Upper lobe of left lung (tissue), 6 donors: Measurements from ENCODE around the gene NALCN. TPM values are rescaled to one million over a fixed set of nuclear protein-coding genes. Genes with fewer than 3 reads are reported as not detected.

Experiments used
- ATAC-seq, 2 donors: fragments of 200-7000 bp; cut with Tn5 transposase; one replicate each; pipeline ENCODE4 v1.9.1; 2022; ENCODE audit warnings: mild to moderate bottlenecking in 2 of 2, moderate library complexity in 2 of 2; ENCODE audit not compliant: low FRiP score in 2 of 2
- DNase-seq, 2 donors: peaks; one replicate each; pipeline ENCODE4 v3.0.0-alpha.2; 2019 to 2020
- H3K27ac ChIP-seq, 4 donors: fragments of 200-600 bp; sonication (generic); one replicate each; pipeline ENCODE4 v1.5.1; 2016 to 2019
- H3K27me3 ChIP-seq, 4 donors: fragments of 200-600 bp; sonication (generic); one replicate each; pipeline ENCODE4 v1.5.1; 2017 to 2019
- H3K36me3 ChIP-seq, 4 donors: fragments of 200-600 bp; sonication (generic); one replicate each; pipeline ENCODE4 v1.5.1; 2016 to 2019
- H3K4me1 ChIP-seq, 4 donors: fragments of 200-600 bp; sonication (generic); one replicate each; pipeline ENCODE4 v1.5.1; 2018 to 2019
- H3K4me3 ChIP-seq, 4 donors: fragments of 200-600 bp; sonication (generic); one replicate each; pipeline ENCODE4 v1.5.1; 2017 to 2019; ENCODE audit warnings: mild to moderate bottlenecking in 2 of 4, moderate library complexity in 1 of 4
- H3K9me3 ChIP-seq, 4 donors: fragments of 200-600 bp; sonication (generic); one replicate each; pipeline ENCODE4 v1.5.1; 2018 to 2019
- CTCF ChIP-seq, 6 experiments: fragments of 450-650 bp in 4 of 6; fragments of 200-600 bp in 2 of 6; sonication (generic) in 2 of 6; IDR thresholded peaks; one replicate each; pipeline ENCODE4 v1.5.1; 2016 to 2019; ENCODE audit warnings: antibody characterized with exemption in 6 of 6
- EP300 ChIP-seq, 4 donors: sonication (generic); formaldehyde crosslinking; IDR thresholded peaks; one replicate each; pipeline ENCODE4 v1.5.1; 2017; ENCODE audit warnings: antibody characterized with exemption in 4 of 4, control low read depth in 2 of 4
- POLR2A ChIP-seq, 4 donors: fragments of 450-650 bp; IDR thresholded peaks; one replicate each; pipeline ENCODE4 v1.5.1; 2016 to 2017; ENCODE audit warnings: antibody characterized with exemption in 4 of 4, mild to moderate bottlenecking in 2 of 4
- POLR2AphosphoS5 ChIP-seq, 2 donors: sonication (generic); formaldehyde crosslinking; IDR thresholded peaks; one replicate each; pipeline ENCODE4 v1.5.1; 2017; ENCODE audit warnings: antibody characterized with exemption in 2 of 2
- WGBS, 2 donors: methylation state at CpG; one replicate each; pipeline ENCODE4 v1.1.5; 2017 to 2018; 5-methylcytosine and 5-hydroxymethylcytosine counted together
- total RNA-seq, 6 donors: library from RNA; depleted of rRNA in 4 of 6; stranded (reverse); fragments of >200 nt in 4 of 6; gene quantifications; one replicate each; pipeline versions ENCODE4 v1.1.0 to v1.2.1, GENCODE V29; 2016 to 2021
- donor health status: DM: no; HTN: no; CAD: no; lungs with moderate emphysema.
- donor health status: DM: no; HTN: yes; CAD: no; lungs with severe emphysema.

Gene NALCN
- total RNA-seq, 6 donors from 2014 or later = under 0.01 to 1.8 (median 1.1) TPM

GRCh38 chr13:101343128-101343787 is 73.0 kb downstream of the NALCN start:
- no peaks in the 10 kb centered on the region for H3K36me3 ChIP-seq
- peaks cover 0 to 3% (median 0%) of the 10 kb centered on the region in 4 donors for H3K9me3 ChIP-seq
- TF ChIP-seq POLR2A (IDR thresholded peaks at IDR 0.05) (no peak), POLR2AphosphoS5 (IDR thresholded peaks at IDR 0.05) (no peak), EP300 (IDR thresholded peaks at IDR 0.05) (no peak), CTCF (IDR thresholded peaks at IDR 0.05) (no peak)
- no peaks in the 10 kb centered on the region for H3K27me3 ChIP-seq
- no peaks in the 10 kb centered on the region for H3K4me1 ChIP-seq
- ATAC-seq = no peak
- DNase-seq = no peak
- no peak overlapping the region for H3K4me3 ChIP-seq
- WGBS, 2 donors = 45 to 49% methylated on average over 5 of the region's 5 CpGs
- no peak overlapping the region for H3K27ac ChIP-seq

GRCh38 chr13:101341464-101341863 is 74.8 kb downstream of the NALCN start:
- Histone ChIP-seq H3K27me3 (no peaks in the 10 kb centered on the region), H3K9me3 (peaks cover 0 to 3% (median 0%) of the 10 kb centered on the region in 4 donors), H3K4me3 (no peak overlapping the region), H3K4me1 (no peaks in the 10 kb centered on the region), H3K36me3 (no peaks in the 10 kb centered on the region), H3K27ac (no peak overlapping the region)
- DNase-seq (no peak), ATAC-seq (no peak)
- no peak for TF ChIP-seq EP300 (IDR thresholded peaks at IDR 0.05)
- WGBS, 2 donors = 70 to 81% methylated on average over 1 of the region's 1 CpG

GRCh38 chr13:101339202-101339601 is 77.1 kb downstream of the NALCN start:
- no peaks in the 10 kb centered on the region for H3K9me3 ChIP-seq
- no peaks in the 10 kb centered on the region for H3K36me3 ChIP-seq
- ATAC-seq = no peak
- H3K4me1 ChIP-seq = no peaks in the 10 kb centered on the region
- H3K27me3 ChIP-seq = no peaks in the 10 kb centered on the region
- no peak for DNase-seq
- no peak for TF ChIP-seq POLR2A (IDR thresholded peaks at IDR 0.05)
- no peak for TF ChIP-seq EP300 (IDR thresholded peaks at IDR 0.05)
- no peak for TF ChIP-seq POLR2AphosphoS5 (IDR thresholded peaks at IDR 0.05)
- TF ChIP-seq CTCF (IDR thresholded peaks at IDR 0.05) = no peak
- WGBS, 2 donors = 77 to 79% methylated on average over 5 of the region's 5 CpGs
- H3K4me3 ChIP-seq = no peak overlapping the region
- no peak overlapping the region for H3K27ac ChIP-seq

GRCh38 chr13:101332583-101332982 is 83.7 kb downstream of the NALCN start:
- Histone ChIP-seq H3K27me3 (no peaks in the 10 kb centered on the region), H3K36me3 (no peaks in the 10 kb centered on the region), H3K9me3 (no peaks in the 10 kb centered on the region), H3K4me1 (no peaks in the 10 kb centered on the region), H3K27ac (no peak overlapping the region), H3K4me3 (no peak overlapping the region)
- no peak for DNase-seq
- ATAC-seq = no peak
- no peak for TF ChIP-seq POLR2A (IDR thresholded peaks at IDR 0.05)
- 81 to 83% methylated on average over 5 of the region's 5 CpGs for WGBS, 2 donors

GRCh38 chr13:101331731-101332130 is 84.6 kb downstream of the NALCN start:
- no peaks in the 10 kb centered on the region for H3K4me1 ChIP-seq
- DNase-seq = no peak
- H3K36me3 ChIP-seq = no peaks in the 10 kb centered on the region

More at GRCh38 chr13:101331731-101332130, 84.6 kb downstream of the NALCN start:
- no peak for ATAC-seq
- WGBS, 2 donors = 85 to 89% methylated on average over 2 of the region's 2 CpGs
- Histone ChIP-seq H3K9me3 (no peaks in the 10 kb centered on the region), H3K4me3 (no peak overlapping the region), H3K27ac (no peak overlapping the region), H3K27me3 (no peaks in the 10 kb centered on the region)
- TF ChIP-seq CTCF (IDR thresholded peaks at IDR 0.05) (no peak), POLR2A (IDR thresholded peaks at IDR 0.05) (no peak), EP300 (IDR thresholded peaks at IDR 0.05) (no peak), POLR2AphosphoS5 (IDR thresholded peaks at IDR 0.05) (no peak)
